Esophagus (tissue), 2 donors: Measurements from ENCODE around the gene VPS11. TPM values are rescaled to one million over a fixed set of nuclear protein-coding genes. Genes with fewer than 3 reads are reported as not detected.

Source experiments
- H3K27ac ChIP-seq, 2 donors: one replicate each; pipeline ENCODE4 v1.5.1; 2013; ENCODE audit warnings: low read depth in 2 of 2, mild to moderate bottlenecking in 2 of 2, inconsistent platforms in 1 of 2, low read length in 1 of 2, moderate library complexity in 1 of 2
- H3K27me3 ChIP-seq, 2 donors: one replicate each; pipeline ENCODE4 v1.6.1; 2013; ENCODE audit warnings: low read length in 2 of 2, control low read depth in 1 of 2, mild to moderate bottlenecking in 1 of 2; ENCODE audit not compliant: insufficient read depth in 2 of 2, control insufficient read depth in 1 of 2
- H3K36me3 ChIP-seq, 2 donors: one replicate each; pipeline ENCODE4 v1.6.1; 2013; ENCODE audit warnings: low read length in 1 of 2; ENCODE audit not compliant: control insufficient read depth in 2 of 2, insufficient read depth in 2 of 2
- H3K4me1 ChIP-seq, 2 donors: one replicate each; pipeline ENCODE4 v1.6.1; 2013; ENCODE audit warnings: low read length in 1 of 2; ENCODE audit not compliant: control insufficient read depth in 2 of 2, insufficient read depth in 2 of 2
- H3K4me3 ChIP-seq, 2 donors: one replicate each; pipeline ENCODE4 v1.5.1; 2013; ENCODE audit warnings: low read length in 2 of 2, mild to moderate bottlenecking in 2 of 2, low read depth in 1 of 2, moderate library complexity in 1 of 2
- H3K9me3 ChIP-seq, 2 donors: one replicate each; pipeline ENCODE4 v1.6.1; 2013; ENCODE audit warnings: mild to moderate bottlenecking in 2 of 2, low read depth in 1 of 2, low read length in 1 of 2, moderate library complexity in 1 of 2; ENCODE audit not compliant: control insufficient read depth in 2 of 2, insufficient read depth in 1 of 2
- WGBS, 2 donors: extraction: QIAGEN DNeasy Blood & Tissue Kit; methylation state at CpG; one replicate each; pipeline ENCODE4 v1.1.7; 2013; 5-methylcytosine and 5-hydroxymethylcytosine counted together
- polyA plus RNA-seq, 2 donors: library from polyadenylated mRNA; stranded (reverse); fragments of 200-250 nt; gene quantifications; one replicate each; pipeline ENCODE4 v1.2.3, GENCODE V29; 2013
- donor health status: healthy with polysubstance abuse.
- donor health status: Bipolar disorder and iron deficiency.

VPS11 gene
- polyA plus RNA-seq, 2 donors, result 22.4 to 29.0 TPM

GRCh38 chr11:119025978-119026766 lies 41.4 kb upstream of the VPS11 start:
- no peaks in the 10 kb centered on the region for H3K27me3 ChIP-seq
- no peaks in the 10 kb centered on the region for H3K9me3 ChIP-seq
- H3K4me3 ChIP-seq, result no peak overlapping the region
- WGBS, 2 donors, result 85 to 89% methylated on average over 16 of the region's 16 CpGs
- peaks cover 5 to 18% of the 10 kb centered on the region in 2 donors for H3K36me3 ChIP-seq
- no peak overlapping the region for H3K27ac ChIP-seq
- H3K4me1 ChIP-seq, result peaks cover 4 to 14% of the 10 kb centered on the region in 2 donors

- Histone ChIP-seq H3K9me3 (no peaks in the 10 kb centered on the region), H3K36me3 (peaks cover 5 to 18% of the 10 kb centered on the region in 2 donors), H3K27ac (no peak overlapping the region), H3K4me1 (peaks cover 4 to 14% of the 10 kb centered on the region in 2 donors), H3K4me3 (no peak overlapping the region), H3K27me3 (no peaks in the 10 kb centered on the region)
- WGBS, 2 donors, result 95 to 96% methylated on average over 2 of the region's 2 CpGs
Observed at GRCh38 chr11:119026970-119027369, 40.6 kb upstream of the VPS11 start.

- Histone ChIP-seq H3K27me3 (no peaks in the 10 kb centered on the region), H3K27ac (no peak overlapping the region), H3K4me1 (peaks cover 4 to 14% of the 10 kb centered on the region in 2 donors), H3K4me3 (no peak overlapping the region), H3K36me3 (peaks cover 5 to 18% of the 10 kb centered on the region in 2 donors), H3K9me3 (no peaks in the 10 kb centered on the region)
- 92 to 94% methylated on average over 9 of the region's 9 CpGs for WGBS, 2 donors
Observed at GRCh38 chr11:119027561-119028345, 39.9 kb upstream of the VPS11 start.

- Histone ChIP-seq H3K36me3 (peaks cover 5 to 14% of the 10 kb centered on the region in 2 donors), H3K27me3 (no peaks in the 10 kb centered on the region), H3K4me3 (no peak overlapping the region), H3K9me3 (no peaks in the 10 kb centered on the region), H3K4me1 (peaks cover 4 to 14% of the 10 kb centered on the region in 2 donors), H3K27ac (no peak overlapping the region)
- 63 to 79% methylated on average over 9 of the region's 9 CpGs for WGBS, 2 donors
Observed at GRCh38 chr11:119028346-119029068, 39.1 kb upstream of the VPS11 start.

- WGBS, 2 donors, result 67 to 90% methylated on average over 1 of the region's 1 CpG
- peaks cover 4 to 14% of the 10 kb centered on the region in 2 donors for H3K4me1 ChIP-seq
- H3K27me3 ChIP-seq, result no peaks in the 10 kb centered on the region
- H3K36me3 ChIP-seq, result peaks cover 5 to 14% of the 10 kb centered on the region in 2 donors
- H3K9me3 ChIP-seq, result no peaks in the 10 kb centered on the region
- H3K27ac ChIP-seq, result no peak overlapping the region
- H3K4me3 ChIP-seq, result no peak overlapping the region
Observed at GRCh38 chr11:119029069-119029339, 38.6 kb upstream of the VPS11 start.

GRCh38 chr11:119029340-119030028 lies 38.1 kb upstream of the VPS11 start:
- WGBS, 2 donors, result 33 to 54% methylated on average over 10 of the region's 10 CpGs
- Histone ChIP-seq H3K27ac (peak overlapping the region; percentile 42 to 92), H3K4me3 (peak overlapping the region; percentile 57 to 82)

GRCh38 chr11:119030029-119030328 lies 37.6 kb upstream of the VPS11 start:
- WGBS, 2 donors, result 3 to 6% methylated on average over 13 of the region's 13 CpGs
- H3K4me1 ChIP-seq, result peaks cover 4 to 14% of the 10 kb centered on the region in 2 donors
- H3K27ac ChIP-seq, result peak overlapping the region; percentile 53 to 92
- no peaks in the 10 kb centered on the region for H3K27me3 ChIP-seq
- H3K36me3 ChIP-seq, result peaks cover 5 to 7% of the 10 kb centered on the region in 2 donors
- peak overlapping the region; percentile 57 to 82 for H3K4me3 ChIP-seq
- H3K9me3 ChIP-seq, result no peaks in the 10 kb centered on the region

More at GRCh38 chr11:119029340-119030028, 38.1 kb upstream of the VPS11 start:
- Histone ChIP-seq H3K4me1 (peaks cover 4 to 14% of the 10 kb centered on the region in 2 donors), H3K9me3 (no peaks in the 10 kb centered on the region), H3K27me3 (no peaks in the 10 kb centered on the region), H3K36me3 (peaks cover 5 to 11% of the 10 kb centered on the region in 2 donors)

GRCh38 chr11:119030329-119031047 lies 37.1 kb upstream of the VPS11 start, which contains the start of gene SLC37A4:
SLC37A4 (minus strand) TSS chr11:119030877.
- Histone ChIP-seq H3K27me3 (no peaks in the 10 kb centered on the region), H3K4me3 (peak within 1 kb of the TSS; percentile 57 to 82), H3K36me3 (peaks cover 3 to 7% of the 10 kb centered on the region in 2 donors), H3K9me3 (no peaks in the 10 kb centered on the region), H3K4me1 (peaks cover 4 to 14% of the 10 kb centered on the region in 2 donors), H3K27ac (peak within 1 kb of the TSS; percentile 79 to 92)
- 0 to 1% methylated on average over 66 to 67 of the region's 67 CpGs for WGBS, 2 donors
